GM21447 (cell line): ENCODE measurements around the gene LHX1.

Source experiments
- ATAC-seq: cut with Tn5 transposase; IDR thresholded peaks from one replicate; pipeline ENCODE4 v1.9.1; 2021; ENCODE audit not compliant: unreplicated experiment

LHX1 gene

DNA sequence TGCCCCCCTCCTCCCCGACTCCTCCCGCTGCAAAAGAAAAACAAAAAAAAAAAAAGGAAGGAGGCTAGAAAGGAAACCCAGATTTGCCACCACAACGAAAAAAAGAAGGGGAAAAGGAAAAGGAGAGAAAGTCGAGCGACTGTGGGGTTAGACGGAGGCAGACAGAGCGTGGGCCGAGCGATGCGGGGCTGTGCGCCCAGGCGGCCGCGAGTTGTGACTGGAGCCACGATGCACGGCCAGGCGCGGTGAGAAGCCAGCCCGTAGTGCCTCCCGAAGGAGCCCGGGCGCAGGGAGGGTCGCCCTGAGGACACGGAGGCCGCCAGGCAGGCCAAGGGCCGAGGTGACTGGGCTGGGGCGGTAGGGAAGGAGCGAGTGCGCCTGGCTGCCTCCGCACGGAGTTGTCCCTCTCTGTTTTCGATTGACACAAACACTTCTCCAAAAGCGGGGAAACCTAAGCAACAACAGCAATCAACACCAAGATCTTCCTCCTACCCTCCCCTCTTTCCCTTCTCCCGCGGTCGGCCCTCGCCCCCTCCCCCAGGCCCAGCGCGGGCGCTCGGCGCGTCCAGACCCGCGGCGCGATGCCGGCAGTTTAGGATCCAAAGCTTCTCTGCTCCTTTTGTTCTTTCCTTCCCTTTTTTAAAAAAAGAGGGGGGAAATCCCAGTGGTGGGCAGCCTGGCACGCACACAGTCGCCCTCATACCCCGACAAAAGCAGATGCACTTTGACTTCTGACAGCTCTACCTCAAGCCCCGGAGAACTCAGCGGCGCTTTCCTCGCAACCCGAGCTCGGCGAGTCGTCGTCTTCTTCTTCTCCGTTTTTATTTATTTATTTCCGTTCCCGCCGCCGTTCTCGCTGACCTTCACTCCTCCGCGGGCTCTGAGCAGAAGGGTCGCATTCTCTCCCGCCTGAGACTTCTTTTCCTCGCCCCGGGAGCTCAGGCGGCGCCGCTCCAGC lies at the start of gene LHX1:
Gene LHX1, plus strand, starts transcription at position 475 of the 958 bp plus-strand sequence. CDS start 723 bp downstream, outside the sequence.
- ATAC-seq, result no peak

DNA sequence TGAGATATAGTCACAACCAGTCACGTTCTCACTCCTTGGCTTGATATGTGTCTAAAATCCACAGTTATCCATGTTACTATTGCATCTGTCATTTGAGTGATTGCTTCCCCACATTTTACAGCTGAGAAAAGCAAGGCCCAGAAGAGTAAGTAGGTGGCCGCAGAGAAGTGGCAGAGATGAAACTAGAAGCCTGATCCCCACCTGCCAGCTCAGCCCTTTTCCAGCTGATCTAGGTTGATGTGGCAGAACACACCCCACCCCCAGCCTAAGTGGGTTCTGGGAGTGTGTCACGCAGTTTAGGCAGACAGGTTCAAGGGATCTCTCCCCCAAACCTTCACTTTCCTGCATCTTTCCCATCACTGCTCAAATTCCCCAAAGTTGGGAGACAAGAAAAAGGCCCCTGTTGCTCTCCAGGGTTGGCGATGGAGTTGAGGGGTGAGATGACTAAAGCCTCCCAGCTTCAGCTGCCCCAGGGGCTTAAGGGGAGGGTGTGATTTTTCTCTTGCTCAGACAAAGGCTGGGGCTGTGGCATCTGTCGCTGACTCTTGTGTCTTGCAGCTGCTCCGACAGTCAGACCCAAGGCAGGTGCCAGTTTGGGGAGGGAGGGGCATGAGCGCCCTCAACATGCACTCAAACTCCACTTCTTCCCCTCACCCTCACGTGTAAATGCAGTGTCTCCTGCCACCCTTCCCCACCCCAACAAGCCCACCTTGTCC lies 48.9 kb upstream of the LHX1 start:
- ATAC-seq, result no peak

DNA sequence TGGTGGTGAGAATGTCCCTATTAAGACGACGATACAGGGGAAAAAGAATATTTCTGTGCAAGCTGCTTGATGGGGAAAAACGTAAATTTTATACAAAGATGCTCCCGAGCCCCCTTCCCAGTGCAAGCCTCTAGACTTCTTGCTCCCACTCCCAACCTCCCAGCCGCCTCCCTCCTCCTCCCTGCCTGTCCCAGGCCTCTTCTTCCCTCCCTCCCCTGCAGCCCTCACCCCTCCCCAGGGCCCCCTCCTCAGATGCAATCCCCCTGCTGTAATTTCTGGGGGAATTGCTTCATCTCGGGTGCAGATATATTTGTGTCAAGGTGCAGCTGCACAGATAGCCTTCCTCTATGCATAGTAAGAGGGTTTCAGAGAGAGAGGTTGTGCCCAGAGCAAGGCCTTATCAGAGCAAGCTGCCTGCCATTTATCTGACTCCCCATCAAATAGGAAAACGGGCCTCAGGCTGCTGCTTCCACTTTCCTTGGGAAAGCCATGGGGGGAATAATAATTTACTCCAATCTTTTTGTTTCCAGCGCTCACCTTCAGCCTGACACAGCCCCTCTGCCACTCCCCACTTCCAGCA lies 47.4 kb upstream of the LHX1 start:
- ATAC-seq, result no peak

DNA sequence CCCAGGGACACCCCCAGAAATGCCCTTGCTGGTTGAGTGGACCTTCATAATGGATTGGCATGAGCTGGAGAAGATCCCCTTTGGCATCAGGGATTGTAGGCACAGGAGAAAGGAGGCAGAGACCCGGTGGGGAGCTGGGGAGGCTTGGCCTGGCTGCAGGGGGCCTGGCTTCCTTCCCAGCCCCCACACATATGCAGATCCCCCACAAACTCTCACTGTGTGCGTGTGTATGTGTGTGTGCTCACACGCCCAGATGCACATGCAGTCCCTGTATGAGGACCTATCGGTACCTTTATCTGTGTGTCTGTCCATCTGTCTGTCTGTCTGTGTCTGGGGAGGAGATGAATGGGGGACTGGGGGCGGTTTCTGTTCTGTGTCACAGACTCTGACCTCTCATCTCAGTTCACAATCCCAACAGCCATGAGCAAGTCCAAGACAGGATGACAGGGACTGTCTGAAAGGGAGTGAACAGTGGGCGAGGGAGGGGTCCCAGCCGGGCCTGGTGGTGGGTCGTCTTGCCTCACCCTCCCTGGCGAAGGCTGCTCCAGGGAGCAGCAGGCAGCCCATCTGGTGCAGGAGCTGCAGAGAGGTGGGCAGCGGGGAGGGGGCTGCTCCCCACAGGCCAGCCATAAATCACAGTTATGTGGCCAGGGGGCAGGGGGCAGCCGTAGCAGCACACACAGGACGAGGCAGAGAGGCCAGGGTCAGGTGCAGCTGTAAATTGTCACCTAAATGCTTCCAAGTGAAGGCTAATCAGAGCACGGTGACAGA lies 46.7 kb upstream of the LHX1 start:
- no peak for ATAC-seq

DNA sequence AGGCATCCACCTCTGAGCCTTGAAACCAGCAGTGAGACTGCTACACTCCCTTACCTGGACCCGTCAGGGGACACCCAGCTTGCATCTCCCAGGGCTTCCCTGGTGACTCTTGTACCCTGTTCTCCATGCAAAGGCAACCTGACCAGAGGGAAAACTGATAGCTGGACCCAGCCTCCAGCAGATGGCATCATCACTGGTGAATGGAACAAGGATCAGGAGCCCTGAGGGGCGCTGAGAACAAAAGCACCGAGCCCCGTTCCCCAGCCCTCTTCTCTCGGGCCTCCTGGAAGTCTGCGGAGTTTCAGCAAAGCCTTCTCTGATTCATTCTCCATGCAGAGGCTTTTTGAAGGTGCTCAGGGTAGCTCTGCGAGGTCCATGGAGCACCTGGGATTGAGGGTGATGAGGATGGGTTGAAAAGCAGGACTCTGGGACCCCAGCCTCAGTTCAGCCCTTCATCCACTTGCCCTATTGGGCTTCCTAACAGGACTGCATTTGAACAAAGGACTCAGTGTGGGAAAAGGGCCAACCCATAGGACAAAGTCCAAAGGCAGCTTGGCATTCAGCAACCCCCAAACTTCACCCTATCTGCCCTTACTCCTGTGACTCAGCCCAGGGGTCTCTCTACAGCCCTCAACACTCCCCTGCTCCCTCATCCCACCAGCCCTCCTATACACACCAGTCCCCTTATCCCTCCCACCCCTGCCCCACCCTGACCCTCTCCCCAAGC lies 45.0 kb upstream of the LHX1 start:
- ATAC-seq, result no peak

DNA sequence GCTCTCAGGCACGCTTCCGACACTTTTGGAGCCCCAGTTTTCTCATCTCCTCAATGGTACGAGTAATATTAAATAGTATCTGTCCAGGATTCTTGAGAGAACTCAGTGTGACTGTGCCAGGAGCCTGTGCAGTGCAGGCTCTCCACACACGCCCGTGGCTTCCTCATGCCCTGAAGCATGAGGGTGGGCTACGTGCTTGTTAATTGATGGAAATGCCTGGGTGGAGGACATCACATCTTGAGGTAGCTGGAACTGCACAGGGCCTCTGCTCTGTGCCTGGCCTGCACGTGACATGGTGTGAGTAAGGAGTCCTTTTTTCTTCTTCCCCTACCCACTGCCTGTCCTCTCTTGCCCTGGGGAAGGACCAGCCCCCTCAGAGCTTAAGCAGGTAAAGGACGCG lies 43.1 kb upstream of the LHX1 start:
- no peak for ATAC-seq

DNA sequence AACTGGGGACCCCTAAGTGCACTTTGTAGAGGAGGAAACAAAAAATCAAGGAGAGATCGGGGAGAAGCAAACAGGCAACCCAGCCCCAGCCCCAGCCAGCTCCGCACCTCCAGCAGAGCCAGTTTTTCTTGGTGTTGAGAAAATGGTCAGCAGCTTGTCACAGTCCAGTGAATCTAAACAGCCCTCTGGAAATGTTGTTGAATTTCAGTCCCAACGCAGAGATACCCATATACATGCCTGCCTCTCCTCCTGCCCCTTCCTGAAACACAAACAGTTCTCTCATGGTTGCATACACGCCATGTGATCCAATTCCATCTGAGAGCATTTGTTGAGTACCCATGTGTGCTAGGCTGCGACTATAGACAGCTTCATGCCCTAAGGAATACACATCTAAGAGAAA lies 42.4 kb upstream of the LHX1 start:
- ATAC-seq, result no peak

DNA sequence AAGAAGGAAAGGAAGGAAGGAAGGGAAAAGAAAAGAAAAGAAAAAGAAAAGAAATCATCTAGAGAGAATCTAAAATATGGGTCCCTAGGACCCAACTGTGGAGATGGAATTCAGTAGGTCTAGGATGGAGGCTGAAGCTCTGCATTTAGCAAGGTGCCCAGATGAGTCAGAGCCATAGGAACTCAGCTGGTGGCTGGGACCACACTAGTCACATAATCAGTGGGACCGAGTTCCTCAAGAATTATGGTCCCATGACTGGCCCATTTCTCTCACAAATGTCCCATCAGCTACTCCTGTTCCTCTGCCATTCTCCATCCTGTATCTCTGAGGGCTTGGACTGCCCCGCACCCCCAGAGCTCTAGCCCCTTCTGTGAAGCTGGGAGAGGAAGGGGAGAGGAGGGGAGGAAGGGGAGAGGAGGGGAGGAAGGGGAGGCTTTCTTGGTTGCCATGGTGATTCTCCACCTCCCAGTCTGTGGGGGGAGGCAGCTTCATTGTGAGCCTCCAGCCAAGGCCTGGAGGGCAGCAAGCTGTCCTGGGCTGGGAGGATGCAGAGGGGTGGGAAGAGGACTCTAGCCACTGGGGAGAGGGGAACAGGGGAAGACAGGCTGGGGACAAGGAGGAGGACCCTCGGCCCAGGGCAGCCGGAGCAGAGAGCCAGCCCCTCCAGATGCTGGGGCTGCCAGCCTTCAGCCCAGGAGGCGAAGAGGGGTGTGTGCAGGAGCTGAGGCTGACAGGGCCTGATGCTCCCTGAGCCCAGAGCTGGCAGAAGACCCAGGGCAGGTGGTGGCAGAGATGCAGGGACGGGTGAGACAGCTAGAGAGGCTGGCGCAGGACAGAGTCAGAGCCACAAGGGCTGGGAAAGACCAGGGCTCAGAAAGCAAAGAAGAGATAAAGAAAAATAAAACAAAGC lies 37.8 kb upstream of the LHX1 start:
- ATAC-seq, result no peak

DNA sequence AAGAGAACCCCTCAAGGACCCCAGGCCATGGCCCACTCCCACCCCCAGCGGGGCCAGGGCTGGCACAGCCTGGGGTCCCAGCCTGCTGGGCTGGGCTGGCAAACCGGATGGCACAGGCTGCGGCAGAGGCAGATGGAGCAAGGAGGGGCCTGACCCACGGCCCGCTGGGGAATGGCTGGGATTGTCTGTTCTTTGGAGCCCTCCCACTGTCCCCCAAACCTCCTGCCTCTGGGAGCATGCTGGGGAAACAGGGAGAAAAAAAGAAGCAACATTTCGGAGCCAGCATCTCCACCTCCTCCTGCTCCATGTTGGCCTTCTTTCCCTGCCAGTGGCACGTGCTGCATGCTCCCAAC lies 37.1 kb upstream of the LHX1 start:
- no peak for ATAC-seq

DNA sequence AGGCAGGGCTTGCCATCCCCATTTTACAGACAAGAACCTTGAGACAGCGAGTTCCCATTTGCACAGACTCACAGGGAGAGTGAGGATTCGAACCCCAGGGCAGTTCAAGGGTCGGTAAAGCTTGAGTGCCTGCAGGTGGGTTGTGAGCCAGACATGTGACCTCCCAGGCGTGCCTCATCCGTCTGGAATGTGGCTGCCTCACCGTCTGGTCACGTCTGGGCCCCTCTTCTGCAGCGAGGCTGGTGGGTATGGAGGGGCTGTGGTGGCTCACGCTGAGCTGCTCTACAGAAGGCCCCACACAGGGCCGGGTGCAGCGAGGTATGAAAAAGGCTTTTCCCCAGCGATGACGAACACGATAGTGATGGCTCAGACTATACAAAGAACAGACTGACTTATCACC lies 35.8 kb upstream of the LHX1 start:
- ATAC-seq, result no peak

DNA sequence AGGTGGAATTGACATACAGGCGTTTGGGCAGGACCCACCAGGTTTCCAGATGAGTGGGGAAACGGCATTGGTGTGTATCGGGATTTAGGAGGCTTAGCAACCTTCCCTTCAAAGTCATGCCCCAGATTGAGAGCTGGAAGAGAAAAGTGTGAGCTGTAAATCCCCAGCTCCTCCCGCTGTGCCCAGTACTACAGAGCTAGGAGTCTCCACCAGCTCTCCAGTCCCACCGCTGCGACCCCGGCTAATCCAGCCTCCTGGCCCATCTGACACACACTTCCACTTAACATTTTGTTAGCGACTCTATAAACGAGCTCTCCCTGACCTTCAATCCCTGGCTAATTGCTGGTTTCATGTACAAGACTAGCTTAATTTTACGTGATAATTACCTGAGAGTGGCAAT lies 29.9 kb upstream of the LHX1 start:
- no peak for ATAC-seq

DNA sequence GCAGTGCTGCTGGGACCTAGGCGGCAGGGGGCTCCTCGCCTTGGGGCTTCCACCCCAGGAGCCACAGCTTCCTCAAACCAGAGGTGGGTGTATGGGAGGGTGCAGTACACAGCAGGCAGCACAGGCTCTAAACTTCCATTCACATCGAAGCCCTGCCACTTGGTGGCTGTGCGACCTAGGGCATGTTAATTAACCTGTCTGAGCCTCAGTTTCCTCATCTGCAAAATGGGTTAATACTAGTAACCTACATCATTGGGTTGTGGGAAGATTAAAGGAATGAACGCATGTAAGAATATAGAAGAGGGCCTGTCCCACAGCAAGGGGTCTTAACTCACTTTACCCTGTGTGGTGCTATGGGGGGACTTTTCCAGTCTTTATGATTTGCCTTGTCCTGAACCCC lies 26.8 kb upstream of the LHX1 start:
- no peak for ATAC-seq

DNA sequence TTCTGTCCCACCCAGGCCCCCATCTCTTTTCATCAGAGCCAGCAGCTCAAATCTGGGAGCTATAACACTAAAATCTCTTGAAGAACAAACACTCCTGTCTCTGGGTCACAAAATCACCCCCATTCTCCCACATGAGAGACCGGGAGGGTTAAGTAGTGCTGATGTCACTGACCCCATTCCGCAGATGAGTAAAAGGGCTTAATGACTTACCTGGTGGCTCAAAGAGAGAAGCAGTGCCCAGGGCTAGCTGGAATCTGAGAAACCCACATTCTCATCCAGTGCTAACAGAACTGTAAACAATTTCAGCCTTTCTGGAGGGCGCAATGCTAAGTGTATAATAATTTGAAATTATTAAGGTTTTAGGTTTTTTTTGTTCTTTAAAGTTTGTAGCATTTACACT lies 26.3 kb upstream of the LHX1 start:
- ATAC-seq, result no peak

DNA sequence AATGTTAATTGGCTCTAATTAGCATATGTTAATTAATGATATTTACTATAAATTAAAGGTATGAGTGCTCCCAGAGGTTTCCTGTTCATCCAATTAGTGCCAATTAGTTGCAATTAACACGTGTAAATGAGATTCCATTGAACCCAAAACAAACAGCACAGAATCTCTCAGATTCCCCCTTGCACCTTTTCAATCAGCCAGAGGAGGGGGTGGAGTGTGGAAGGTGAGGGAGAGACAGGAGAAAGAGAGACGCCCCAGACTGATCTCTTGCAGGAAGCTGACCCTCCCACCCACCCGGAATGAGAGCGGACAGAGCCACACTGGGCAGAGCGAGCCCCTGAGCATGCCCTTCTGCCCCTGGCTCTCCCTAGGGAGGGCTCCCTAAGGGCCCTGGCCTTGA lies 24.1 kb upstream of the LHX1 start:
- ATAC-seq, result no peak

DNA sequence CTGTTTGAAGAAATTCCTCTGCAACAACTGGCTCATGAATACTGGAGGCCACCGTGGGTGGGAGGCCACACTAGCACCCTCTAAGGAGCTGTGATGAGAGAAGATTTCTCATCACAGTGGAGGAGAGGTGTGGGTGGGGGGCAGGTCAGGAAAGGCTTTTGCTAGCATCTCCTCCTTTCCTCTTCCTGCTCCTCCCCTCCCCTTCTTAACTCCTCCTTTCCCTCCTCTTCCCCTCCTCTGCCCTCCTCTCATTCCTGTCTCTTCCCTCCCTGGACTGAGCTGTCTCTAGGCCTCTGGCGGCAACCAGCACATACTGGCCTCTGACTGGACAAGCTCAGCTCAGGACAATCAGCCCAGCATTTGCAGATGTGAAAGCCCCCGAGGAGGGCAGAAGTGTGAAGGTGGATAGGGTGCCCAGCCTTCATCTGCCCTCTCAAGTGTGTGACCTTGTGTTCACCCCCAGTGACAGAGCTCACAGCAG lies 19.0 kb upstream of the LHX1 start:
- ATAC-seq, result no peak

DNA sequence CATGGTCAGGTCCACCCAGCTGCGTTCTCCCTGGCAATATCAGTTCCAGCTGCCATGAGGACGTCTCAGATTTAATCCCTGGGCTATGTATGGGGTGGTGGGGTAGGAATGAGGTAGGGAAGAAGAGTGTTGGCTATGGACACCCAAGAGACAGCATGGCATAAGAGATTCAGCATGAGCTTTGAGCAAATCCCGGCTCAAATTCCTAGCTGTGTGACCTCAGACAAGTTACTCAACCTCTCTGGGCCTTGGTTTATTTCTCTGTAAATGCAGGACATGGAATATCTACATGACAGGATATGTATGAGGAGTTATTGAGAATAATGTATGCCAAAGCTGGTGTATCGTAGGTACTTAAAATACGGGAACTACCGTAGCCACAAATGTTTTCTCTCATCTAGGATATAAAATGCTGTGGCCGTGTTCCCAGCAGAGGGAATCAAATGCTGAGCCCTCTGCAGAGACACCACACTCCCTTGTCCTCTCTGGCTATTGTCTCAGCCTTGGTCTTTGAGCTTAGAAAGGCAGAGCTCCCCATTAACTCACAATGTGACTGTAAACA lies 17.8 kb upstream of the LHX1 start:
- no peak for ATAC-seq

DNA sequence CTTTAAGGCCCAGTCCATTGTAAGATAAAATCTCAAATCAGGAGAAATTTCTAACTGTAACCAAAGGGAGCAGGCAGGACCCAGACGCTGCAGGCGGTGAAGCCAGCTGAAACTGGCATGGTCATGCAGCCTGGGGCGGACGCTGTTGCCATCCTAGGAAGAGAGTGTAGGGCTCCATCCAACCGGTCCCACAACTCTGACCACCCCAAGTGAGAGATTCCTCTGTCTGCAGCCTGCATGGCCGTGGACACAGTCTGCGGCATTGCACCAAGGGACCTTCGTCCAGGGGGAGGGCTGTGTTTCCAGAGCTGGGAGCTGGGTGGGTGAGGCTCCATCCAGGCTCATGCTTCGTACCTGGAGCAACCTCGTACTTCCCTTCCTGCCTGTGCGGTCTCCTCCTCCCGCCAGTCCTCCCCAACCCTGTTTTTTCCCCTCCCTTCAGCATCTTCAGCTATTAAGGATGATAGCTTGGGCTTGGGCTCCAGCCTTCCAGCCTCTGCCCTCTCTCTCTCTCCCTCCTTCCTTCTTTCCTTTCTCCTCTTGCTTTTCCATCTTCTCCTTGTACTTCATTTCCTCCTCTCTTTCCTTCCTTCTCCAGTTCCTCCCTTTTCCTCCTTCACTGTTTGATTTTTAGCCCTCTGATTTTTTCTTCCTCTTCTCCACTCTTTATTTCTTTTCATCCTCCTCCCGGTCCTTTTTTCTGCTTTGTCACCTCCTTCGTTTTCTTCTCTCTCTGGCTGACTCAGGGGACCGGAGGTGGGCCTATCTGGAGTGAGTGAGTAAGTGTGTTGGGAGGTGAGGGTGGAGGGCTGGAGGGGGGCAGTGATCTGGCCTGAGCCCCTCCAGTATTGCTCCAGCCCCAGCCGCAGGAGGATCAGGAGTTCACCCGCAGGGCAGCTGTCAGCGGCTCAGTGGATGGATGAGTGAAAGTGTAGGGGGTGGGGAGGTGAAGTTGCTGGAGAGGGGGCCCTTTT lies 17.0 kb upstream of the LHX1 start:
- no peak for ATAC-seq
